ENCODE results near the gene ECHDC3.

DNA sequence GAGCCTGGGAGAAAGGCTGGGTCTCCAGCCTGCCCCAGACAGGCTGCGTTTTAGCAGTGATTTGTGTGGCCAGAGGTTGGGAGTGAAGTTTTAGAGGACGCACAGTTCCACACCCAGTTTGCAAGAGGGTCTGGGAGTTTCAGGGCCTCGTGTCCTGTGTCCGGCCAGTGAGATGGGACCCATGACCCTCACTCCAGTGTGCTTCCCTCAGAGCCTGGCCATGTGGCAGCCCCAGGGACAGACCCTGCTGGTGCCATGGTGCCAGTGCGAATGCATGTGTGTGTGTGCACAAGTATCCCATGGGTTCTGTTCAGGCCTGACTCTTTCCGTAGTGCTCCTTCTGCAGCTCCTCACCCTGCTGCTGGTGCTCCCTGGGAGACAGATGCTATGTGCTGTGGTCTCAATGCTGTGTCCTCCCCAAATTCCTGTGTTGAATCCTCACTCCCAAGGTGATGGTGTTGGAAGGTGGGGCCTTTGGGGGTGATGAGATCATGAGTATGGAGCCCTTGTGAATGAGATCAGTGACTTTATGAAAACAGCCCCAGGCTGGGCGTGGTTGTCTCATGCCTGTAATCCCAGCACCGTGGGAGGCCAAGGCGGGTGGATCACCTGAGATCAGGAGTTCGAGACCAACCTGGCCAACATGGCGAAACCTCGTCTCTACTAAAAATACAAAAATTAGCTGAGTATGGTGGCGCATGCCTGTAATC, 16.5 kb downstream of the ECHDC3 start:
- TF ChIP-seq, protein P1, sequence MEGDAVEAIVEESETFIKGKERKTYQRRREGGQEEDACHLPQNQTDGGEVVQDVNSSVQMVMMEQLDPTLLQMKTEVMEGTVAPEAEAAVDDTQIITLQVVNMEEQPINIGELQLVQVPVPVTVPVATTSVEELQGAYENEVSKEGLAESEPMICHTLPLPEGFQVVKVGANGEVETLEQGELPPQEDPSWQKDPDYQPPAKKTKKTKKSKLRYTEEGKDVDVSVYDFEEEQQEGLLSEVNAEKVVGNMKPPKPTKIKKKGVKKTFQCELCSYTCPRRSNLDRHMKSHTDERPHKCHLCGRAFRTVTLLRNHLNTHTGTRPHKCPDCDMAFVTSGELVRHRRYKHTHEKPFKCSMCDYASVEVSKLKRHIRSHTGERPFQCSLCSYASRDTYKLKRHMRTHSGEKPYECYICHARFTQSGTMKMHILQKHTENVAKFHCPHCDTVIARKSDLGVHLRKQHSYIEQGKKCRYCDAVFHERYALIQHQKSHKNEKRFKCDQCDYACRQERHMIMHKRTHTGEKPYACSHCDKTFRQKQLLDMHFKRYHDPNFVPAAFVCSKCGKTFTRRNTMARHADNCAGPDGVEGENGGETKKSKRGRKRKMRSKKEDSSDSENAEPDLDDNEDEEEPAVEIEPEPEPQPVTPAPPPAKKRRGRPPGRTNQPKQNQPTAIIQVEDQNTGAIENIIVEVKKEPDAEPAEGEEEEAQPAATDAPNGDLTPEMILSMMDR (conservative IDR thresholded peaks at IDR 0.05; ENCODE audit: low read length) = no peak
- no peak for TF ChIP-seq EZH2phosphoT487 (IDR thresholded peaks at IDR 0.05; ENCODE audit: borderline replicate concordance)

Data from Loucy (cell line).